Uterus (tissue), 2 donors: Measurements from ENCODE around the gene SSB.

Source experiments
- CTCF ChIP-seq, 4 experiments: fragments of 200-600 bp in 2 of 4; fragments of 450-650 bp in 2 of 4; sonication (generic) in 2 of 4; IDR thresholded peaks; one replicate each; pipeline ENCODE4 v1.5.1; 2016 to 2019; ENCODE audit warnings: antibody characterized with exemption in 4 of 4, mild to moderate bottlenecking in 2 of 4, moderate library complexity in 1 of 4
- POLR2A ChIP-seq, 2 donors: fragments of 450-650 bp; IDR thresholded peaks; one replicate each; pipeline ENCODE4 v1.6.1; 2016; ENCODE audit warnings: antibody characterized with exemption in 2 of 2, mild to moderate bottlenecking in 1 of 2, moderate library complexity in 1 of 2

- no peak for TF ChIP-seq CTCF (IDR thresholded peaks at IDR 0.05)
- no peak for TF ChIP-seq POLR2A (IDR thresholded peaks at IDR 0.05)
These were observed 41.5 kb downstream of the SSB start for GRCh38 chr2:169839954-169840746.
